Hematopoietic multipotent progenitor cell (in vitro differentiated cells): ENCODE results near the gene ITPKB. TPM values are rescaled to one million over a fixed set of nuclear protein-coding genes. Genes with fewer than 3 reads are reported as not detected.

Source experiments
- DNase-seq, 3 donors: peaks; one replicate each; pipeline ENCODE4 v3.0.0-alpha.2; 2011 to 2015; ENCODE audit warnings: low read depth in 2 of 3, low spot score in 2 of 3
- total RNA-seq: library from RNA; depleted of rRNA; stranded (reverse); fragments of >200 nt; gene quantifications from one replicate; pipeline ENCODE4 v1.2.3, GENCODE V29; 2012

The ITPKB gene
- total RNA-seq, 1 donor, result 21.8 TPM

- peak in 1 of 3 donors; percentile 63 for DNase-seq
These were observed 83.6 kb downstream of the ITPKB start for GRCh38 chr1:226655251-226656163.

GRCh38 chr1:226654668-226655055 lies 84.4 kb downstream of the ITPKB start:
- DNase-seq, result no peak

- DNase-seq, result no peak
These were observed 84.9 kb downstream of the ITPKB start for GRCh38 chr1:226654046-226654667.

- DNase-seq, result no peak
These were observed 85.7 kb downstream of the ITPKB start for GRCh38 chr1:226653311-226653921.

GRCh38 chr1:226652613-226653012 lies 86.5 kb downstream of the ITPKB start:
- DNase-seq, result no peak

- no peak for DNase-seq
These were observed 87.4 kb downstream of the ITPKB start for GRCh38 chr1:226651732-226652105.

- DNase-seq, result no peak
These were observed 87.9 kb downstream of the ITPKB start for GRCh38 chr1:226651041-226651731.

- peak in 1 of 3 donors; percentile 19 for DNase-seq
These were observed 88.7 kb downstream of the ITPKB start for GRCh38 chr1:226650236-226650841.

- DNase-seq, result peak in 1 of 3 donors; percentile 69
These were observed 89.3 kb downstream of the ITPKB start for GRCh38 chr1:226649780-226650179.

GRCh38 chr1:226649244-226649643 lies 89.8 kb downstream of the ITPKB start:
- DNase-seq, result no peak

GRCh38 chr1:226648421-226648820 lies 90.7 kb downstream of the ITPKB start:
- DNase-seq, result no peak

- DNase-seq, result no peak
These were observed 91.4 kb downstream of the ITPKB start for GRCh38 chr1:226647719-226648118.

GRCh38 chr1:226646870-226647449 lies 92.1 kb downstream of the ITPKB start:
- DNase-seq, result no peak

GRCh38 chr1:226646026-226646869 lies 92.8 kb downstream of the ITPKB start:
- no peak for DNase-seq

GRCh38 chr1:226645279-226645976 lies 93.7 kb downstream of the ITPKB start:
- no peak for DNase-seq

GRCh38 chr1:226644541-226645176 lies 94.4 kb downstream of the ITPKB start:
- DNase-seq, result no peak

- DNase-seq, result peak in 2 of 3 donors; percentile 77 to 88
These were observed 95.2 kb downstream of the ITPKB start for GRCh38 chr1:226643611-226644540.
